GM19397 (cell line): ENCODE results near the gene TSEN15.

Experiments
- ATAC-seq: cut with Tn5 transposase; IDR thresholded peaks from one replicate; pipeline ENCODE4 v1.9.1; 2021; ENCODE audit warnings: mild to moderate bottlenecking, moderate library complexity; ENCODE audit not compliant: unreplicated experiment

Gene TSEN15

GRCh38 chr1:184052194-184052559 lies 647 bp downstream of the TSEN15 start:
- ATAC-seq, result no peak

- ATAC-seq, result no peak
Measured at GRCh38 chr1:184052750-184053149, 1.2 kb downstream of the TSEN15 start.

GRCh38 chr1:184053881-184054280 lies 2.4 kb downstream of the TSEN15 start:
- no peak for ATAC-seq

- ATAC-seq, result no peak
Measured at GRCh38 chr1:184056921-184057555, 5.5 kb downstream of the TSEN15 start.

DNA sequence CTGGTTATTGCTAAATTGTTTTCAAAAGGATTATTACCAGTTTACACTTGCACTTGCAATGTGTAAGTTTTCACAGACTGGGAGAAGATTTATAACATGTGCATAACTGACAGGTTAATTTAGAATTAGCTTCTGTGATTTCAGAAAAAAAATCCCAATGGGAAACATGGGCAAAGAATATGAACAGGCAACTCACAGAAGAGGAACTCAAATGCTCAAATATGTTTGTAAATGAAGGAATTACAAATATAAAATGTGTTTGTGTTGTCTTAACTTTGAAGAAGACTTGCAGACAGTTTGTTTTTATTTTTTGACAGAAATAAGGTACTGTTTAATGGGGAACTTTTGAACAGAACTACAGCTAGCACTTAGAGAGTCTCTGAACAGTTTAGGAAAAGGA lies 8.4 kb downstream of the TSEN15 start:
- no peak for ATAC-seq

DNA sequence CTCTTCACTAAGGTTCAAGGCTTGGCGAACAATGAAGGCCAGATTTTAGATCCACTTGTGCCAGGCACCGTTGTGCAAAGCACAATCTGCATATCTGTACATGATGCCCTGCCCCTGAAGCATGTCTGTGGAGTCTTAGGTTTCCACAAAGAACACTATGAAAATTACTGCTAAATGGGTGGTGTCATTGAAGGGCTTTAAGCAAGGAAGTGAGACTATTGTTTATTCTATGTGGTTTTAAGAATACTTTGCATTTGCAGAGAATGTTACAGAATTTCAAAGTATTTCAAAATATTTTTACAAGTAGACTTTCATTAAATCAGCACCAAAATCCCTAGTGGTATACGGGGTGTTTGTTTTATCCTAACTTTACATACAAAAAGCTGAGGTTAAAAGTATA lies 8.8 kb downstream of the TSEN15 start:
- no peak for ATAC-seq

DNA sequence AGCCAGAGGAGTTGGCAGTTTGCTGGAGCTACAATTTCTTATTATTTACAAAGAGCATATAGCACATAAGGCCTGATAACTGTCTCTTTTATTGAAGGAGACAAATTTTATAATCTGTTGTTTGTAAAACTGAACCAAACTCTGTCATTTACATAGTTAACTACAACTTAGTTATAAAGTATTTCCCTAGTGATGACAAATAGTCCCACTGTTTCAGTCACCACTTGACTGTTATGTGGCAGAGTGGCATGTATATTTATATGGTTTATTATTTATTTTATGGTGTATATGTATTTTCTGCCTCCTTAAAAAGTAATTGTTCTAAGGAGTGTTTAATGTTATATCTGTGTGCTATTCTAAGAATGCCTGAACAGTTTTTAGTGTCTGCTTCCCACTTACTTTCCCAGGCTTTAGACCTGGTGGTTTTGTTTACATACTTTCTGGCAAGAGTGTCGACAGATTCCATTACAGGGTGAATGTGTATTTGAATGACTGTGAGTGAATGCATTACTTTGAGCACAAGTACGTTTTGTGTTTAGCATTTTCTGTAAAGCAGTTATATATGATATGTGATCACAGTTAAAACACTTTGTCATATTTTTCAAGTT lies 10.0 kb downstream of the TSEN15 start:
- no peak for ATAC-seq

- ATAC-seq, result no peak
Measured at GRCh38 chr1:184062640-184063286, 11.2 kb downstream of the TSEN15 start.

DNA sequence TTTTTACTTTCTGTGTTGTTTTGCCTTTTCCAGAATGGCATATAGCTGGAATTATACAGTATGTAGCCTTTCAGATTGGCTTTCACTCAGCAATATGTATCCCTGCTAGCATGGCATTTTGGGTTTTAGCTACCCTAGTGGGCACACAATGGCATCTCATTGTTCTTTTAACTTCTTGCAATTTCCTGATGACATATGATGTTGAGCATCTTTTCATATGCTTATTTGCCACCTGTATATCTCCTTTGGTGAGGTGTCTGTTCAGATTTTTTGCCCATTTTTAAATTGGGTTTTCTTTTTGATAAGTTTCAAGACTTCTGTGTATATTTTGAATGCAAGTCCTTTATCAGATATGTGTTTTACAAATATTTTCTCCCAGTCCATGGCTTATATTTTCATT lies 14.0 kb downstream of the TSEN15 start:
- ATAC-seq, result no peak

DNA sequence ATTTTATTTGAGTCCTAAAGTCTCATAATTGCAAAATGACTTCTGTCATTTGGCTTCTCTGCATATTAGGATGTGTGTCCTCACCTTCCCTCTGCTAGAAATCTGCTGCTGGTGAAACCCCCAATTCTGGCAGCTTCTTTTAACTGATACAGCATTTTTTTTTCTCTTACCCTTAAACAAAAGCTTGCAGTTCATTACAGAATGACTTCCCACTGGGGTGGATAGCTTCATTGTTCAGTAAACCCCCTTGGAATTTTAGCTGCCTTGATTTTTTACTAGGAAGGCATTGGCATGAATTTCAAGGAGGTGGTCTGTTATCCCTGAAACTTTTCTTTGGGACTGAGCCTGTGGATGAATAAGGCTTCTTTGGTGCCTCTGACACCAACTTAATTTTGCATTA lies 16.8 kb downstream of the TSEN15 start:
- no peak for ATAC-seq

GRCh38 chr1:184069675-184070074 lies 18.1 kb downstream of the TSEN15 start:
- no peak for ATAC-seq

DNA sequence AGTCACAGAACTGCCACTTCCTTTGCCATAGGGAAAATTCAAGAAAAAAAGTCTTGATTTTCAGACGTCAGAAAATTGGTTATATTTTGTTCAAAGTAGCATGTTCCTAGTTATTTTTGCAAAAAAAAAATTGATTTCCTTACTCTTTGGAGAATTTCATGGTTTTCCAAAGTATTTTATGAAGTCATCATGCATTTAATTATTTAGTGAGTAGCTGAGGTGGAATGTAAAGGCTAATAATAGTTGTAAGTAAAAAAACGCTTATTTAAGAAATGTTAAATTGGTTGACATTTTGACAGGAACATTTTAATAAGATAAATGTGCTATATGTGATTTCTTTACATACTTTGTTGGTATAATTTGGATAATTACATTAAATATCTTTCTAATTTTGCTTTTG lies 20.8 kb downstream of the TSEN15 start:
- ATAC-seq, result no peak

GRCh38 chr1:184074383-184074782 lies 22.9 kb downstream of the TSEN15 start:
- ATAC-seq, result no peak

DNA sequence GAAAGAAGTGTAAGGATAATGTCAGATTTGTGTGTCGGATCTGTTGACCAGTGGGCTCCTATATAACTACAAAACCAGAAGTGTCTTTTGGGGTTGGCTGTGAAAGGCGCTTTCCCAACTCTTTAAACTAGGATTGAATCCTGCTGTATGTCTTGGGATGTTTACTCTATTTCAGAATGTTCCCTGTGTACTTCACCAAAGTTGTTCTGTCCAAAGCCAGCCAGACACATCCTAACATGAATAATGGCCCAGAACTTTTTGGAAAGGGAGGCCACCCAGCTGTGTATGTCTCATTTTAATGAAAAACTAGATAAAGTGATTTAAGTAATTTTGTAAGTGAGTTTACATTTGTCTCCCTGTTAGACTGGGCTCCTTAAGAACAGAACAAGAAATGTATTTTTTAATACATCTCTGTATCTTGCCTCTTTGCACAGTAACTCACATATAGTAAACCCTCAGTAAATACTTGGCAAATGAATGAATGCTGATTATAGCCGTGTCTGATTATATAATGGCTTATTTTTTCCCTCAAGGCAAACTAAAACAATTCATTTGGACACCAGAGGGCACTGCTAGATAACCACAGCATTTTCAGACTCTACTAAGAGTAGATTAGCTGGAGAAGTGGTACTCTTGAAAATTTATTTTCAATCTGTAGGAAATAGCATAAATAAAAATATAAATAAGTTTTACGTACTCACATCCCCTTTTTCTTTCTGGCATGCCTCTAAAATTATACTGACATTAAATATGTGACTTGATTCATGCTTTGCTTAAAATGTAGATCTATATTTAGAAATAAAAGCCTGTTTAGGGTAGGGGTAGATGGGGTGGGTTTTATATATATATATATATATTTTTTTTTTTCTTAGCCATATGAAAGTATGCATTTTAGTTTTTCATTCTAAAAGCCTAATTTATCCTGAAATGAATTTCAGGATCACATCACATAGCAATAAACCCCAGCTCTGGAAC lies 23.8 kb downstream of the TSEN15 start:
- ATAC-seq, result no peak

GRCh38 chr1:184078564-184079249 lies 27.2 kb downstream of the TSEN15 start:
- no peak for ATAC-seq

DNA sequence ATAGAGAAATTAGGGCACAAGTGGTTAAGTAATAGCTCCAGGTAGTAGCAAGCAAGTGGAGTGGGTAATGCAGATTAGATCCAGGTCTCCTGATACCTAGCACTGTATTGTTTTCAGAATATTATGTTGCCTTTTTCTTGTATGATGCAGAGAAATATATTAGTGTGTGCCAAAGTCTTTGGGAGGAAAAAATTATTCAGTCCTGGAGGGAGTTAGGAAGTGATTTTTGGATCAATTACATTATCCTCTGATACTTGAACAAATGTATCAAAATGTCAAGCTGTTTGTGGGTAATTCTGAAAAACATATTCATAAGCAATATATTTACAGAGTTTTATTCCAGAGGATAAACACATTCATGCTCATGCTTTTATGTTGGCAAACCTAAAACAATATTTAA lies 28.8 kb downstream of the TSEN15 start:
- ATAC-seq, result no peak

- ATAC-seq, result no peak
Measured at GRCh38 chr1:184082541-184083415, 31.2 kb downstream of the TSEN15 start.

DNA sequence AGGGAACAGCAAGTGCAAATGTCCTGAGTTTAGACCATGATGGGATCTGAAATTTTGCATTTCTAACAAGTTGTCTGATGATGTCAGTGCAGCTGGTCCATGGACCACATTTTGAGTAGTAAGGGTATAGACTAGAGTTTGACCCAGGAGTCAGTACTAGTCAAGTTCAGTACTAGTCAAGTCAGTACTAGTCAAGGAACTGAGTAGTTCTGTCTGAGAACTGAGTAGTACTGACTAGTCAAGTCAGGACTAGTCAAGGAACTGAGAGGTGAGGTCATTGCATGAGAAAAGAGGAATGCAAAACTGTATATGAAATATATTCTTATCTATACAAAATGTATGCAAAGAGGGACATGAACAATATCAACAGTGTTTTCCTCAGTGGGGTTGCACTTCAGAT lies 34.1 kb downstream of the TSEN15 start:
- ATAC-seq, result no peak

GRCh38 chr1:184088037-184088436 lies 36.5 kb downstream of the TSEN15 start:
- no peak for ATAC-seq

GRCh38 chr1:184093071-184093470 lies 41.5 kb downstream of the TSEN15 start:
- ATAC-seq, result no peak
